Smooth muscle cell (in vitro differentiated cells): ENCODE data around the gene SMOC1. TPM values are rescaled to one million over a fixed set of nuclear protein-coding genes. Genes with fewer than 3 reads are reported as not detected.

Source experiments
- DNase-seq: peaks from one replicate; lab custom pipeline; 2025; ENCODE audit not compliant: unreplicated experiment; lab: John Stamatoyannopoulos, UW
- H2AFZ ChIP-seq: fragments of 200-600 bp; sonication (generic); 2 replicates; pipeline ENCODE4 v1.6.0; 2016; ENCODE audit warnings: antibody characterized with exemption, low read depth, mild to moderate bottlenecking
- H3F3A ChIP-seq: fragments of 200-600 bp; sonication (generic); 2 replicates; pipeline ENCODE4 v1.6.0; 2017; ENCODE audit warnings: antibody characterized with exemption, low read depth
- H3K27ac ChIP-seq: fragments of 200-600 bp; sonication (generic); 2 replicates; pipeline ENCODE4 v1.5.1; 2016; ENCODE audit warnings: low read depth, mild to moderate bottlenecking
- H3K27me3 ChIP-seq: fragments of 200-600 bp; sonication (generic); 2 replicates; pipeline ENCODE4 v1.6.1; 2016; ENCODE audit warnings: low read depth, mild to moderate bottlenecking
- H3K36me3 ChIP-seq: fragments of 200-600 bp; sonication (generic); 2 replicates; pipeline ENCODE4 v1.5.1; 2016; ENCODE audit warnings: low read depth
- H3K4me1 ChIP-seq: fragments of 200-600 bp; sonication (generic); 2 replicates; pipeline ENCODE4 v1.5.1; 2016; ENCODE audit warnings: low read depth
- H3K4me2 ChIP-seq: fragments of 200-600 bp; sonication (generic); 2 replicates; pipeline ENCODE4 v1.6.0; 2016; ENCODE audit warnings: mild to moderate bottlenecking
- H3K4me3 ChIP-seq: fragments of 200-600 bp; sonication (generic); 2 replicates; pipeline ENCODE4 v1.5.1; 2016; ENCODE audit warnings: mild to moderate bottlenecking
- H3K79me2 ChIP-seq: fragments of 200-600 bp; sonication (generic); 2 replicates; pipeline ENCODE4 v1.6.0; 2016; ENCODE audit warnings: low read depth, mild to moderate bottlenecking
- H3K9ac ChIP-seq: fragments of 200-600 bp; sonication (generic); 2 replicates; pipeline ENCODE4 v1.6.0; 2016; ENCODE audit warnings: low read depth
- H3K9me3 ChIP-seq: fragments of 200-600 bp; sonication (generic); replicated peaks from 2 replicates; pipeline ENCODE4 v1.5.1; 2016; ENCODE audit warnings: low read depth
- H4K20me1 ChIP-seq: fragments of 200-600 bp; sonication (generic); 2 replicates; pipeline ENCODE4 v1.6.0; 2016; ENCODE audit warnings: low read depth
- WGBS: methylation state at CpG from one replicate; pipeline ENCODE4 v1.1.7; 2016; ENCODE audit warnings: low lambda C conversion rate; 5-methylcytosine and 5-hydroxymethylcytosine counted together
- polyA plus RNA-seq: library from polyadenylated mRNA; unstranded; fragments of >200 nt; fragmentation: Nextera tagmentation; extraction: Ambion mirVana; gene quantifications from 2 replicates; pipeline ENCODE4 v1.2.1, GENCODE V29; 2016
- total RNA-seq: library from RNA; depleted of rRNA; stranded (reverse); fragments of >200 nt; gene quantifications from 2 replicates; pipeline ENCODE4 v1.2.3, GENCODE V29; 2014
- TF ChIP-seq, protein P1 (sequence below): fragments of 200-600 bp; sonication (generic); IDR thresholded peaks from 2 replicates; pipeline ENCODE4 v1.5.1; 2017; ENCODE audit warnings: borderline replicate concordance, mild to moderate bottlenecking, antibody characterized with exemption; ENCODE audit not compliant: insufficient read depth, poor library complexity, severe bottlenecking

The SMOC1 gene
- total and polyA plus RNA-seq, 2 experiments from 2014 or later: 1.6 to 6.3 TPM

DNA sequence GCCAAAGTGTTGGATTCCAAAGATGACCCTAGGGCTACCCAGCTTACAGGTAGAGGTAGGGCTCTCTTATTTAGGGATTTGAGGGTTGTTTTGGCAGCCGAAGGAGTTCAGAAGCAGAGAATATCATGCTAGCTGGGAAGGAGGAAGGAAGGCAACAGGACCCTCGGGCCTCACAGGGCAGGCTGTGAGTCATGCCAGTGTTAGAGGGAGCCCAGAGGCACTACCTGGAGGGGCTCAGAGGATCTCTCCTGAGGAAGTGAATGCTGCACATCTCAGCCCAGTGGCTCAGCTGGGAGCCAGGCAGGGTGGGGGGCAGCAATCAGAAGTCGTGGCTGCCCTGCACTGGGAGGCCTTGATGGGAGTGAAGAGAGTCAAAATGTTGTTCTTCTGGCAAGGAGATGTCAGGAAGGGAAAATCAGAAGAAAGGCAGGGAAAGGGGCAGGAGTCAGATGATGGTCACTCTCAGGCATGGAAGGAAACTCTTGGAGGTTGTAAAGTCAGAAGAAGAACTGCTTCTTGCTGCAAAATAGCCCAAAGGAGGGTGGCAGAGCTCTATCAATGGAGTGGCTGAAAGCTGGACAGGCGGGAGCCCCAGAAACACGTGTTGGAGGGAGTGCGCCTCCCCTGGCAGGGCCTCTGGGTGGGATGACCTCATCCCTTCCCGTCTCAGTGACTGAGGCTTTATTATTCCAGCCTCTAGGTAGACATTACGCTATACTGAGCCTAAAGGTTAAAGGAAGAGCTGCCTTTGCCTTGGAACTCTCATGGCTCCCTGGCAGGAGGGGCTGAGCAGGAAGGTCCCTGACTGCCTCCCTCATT lies 141.3 kb downstream of the SMOC1 start:
- 50% methylated on average over 8 of the region's 8 CpGs for WGBS
- Histone ChIP-seq H3K4me1 (no peaks in the 10 kb centered on the region), H3K9me3 (no peaks in the 10 kb centered on the region), H3K27ac (peak overlapping the region; percentile 11), H4K20me1 (no peaks in the 10 kb centered on the region), H3K9ac (no peak overlapping the region), H3K4me2 (peak overlapping the region; percentile 17), H3K79me2 (no peaks in the 10 kb centered on the region), H3K4me3 (no peak overlapping the region), H3K27me3 (no peaks in the 10 kb centered on the region), H3K36me3 (no peaks in the 10 kb centered on the region), H2AFZ (peak overlapping the region; percentile 58), H3F3A (no peaks in the 10 kb centered on the region)
- no peak for DNase-seq
- TF ChIP-seq, protein P1, sequence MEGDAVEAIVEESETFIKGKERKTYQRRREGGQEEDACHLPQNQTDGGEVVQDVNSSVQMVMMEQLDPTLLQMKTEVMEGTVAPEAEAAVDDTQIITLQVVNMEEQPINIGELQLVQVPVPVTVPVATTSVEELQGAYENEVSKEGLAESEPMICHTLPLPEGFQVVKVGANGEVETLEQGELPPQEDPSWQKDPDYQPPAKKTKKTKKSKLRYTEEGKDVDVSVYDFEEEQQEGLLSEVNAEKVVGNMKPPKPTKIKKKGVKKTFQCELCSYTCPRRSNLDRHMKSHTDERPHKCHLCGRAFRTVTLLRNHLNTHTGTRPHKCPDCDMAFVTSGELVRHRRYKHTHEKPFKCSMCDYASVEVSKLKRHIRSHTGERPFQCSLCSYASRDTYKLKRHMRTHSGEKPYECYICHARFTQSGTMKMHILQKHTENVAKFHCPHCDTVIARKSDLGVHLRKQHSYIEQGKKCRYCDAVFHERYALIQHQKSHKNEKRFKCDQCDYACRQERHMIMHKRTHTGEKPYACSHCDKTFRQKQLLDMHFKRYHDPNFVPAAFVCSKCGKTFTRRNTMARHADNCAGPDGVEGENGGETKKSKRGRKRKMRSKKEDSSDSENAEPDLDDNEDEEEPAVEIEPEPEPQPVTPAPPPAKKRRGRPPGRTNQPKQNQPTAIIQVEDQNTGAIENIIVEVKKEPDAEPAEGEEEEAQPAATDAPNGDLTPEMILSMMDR: no peak

DNA sequence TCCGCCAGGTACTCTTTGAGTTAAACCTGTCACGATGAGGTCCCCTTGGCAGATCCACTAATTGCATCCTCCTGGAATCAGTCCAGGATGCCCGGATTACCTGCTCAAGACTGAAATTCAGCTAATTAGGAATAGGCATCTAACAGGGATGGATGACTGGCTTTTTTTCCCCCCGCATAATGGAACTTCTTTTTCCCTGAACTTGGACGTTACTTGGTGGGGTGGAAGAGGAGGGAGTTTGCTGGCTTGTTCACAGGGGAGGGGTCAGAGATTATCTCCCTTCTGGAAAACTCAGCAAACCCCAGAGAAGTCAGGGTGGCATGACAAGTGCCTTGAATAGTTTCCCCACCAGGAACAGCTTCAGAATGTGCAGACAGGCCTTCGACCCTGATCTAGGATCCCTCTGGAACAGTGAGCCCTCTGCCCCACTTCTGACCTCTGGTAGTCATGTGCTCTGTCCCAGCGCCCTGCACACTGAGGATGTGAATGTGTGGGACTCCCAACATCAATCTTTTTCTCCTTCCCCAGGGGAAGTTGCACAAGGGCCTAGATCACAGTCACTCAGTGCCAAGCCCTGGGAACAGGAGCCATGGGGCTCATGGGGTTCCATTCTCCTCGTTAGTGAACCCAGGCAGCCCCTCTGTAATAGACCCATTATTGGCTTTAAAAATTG lies 142.5 kb downstream of the SMOC1 start:
- DNase-seq: no peak
- Histone ChIP-seq H4K20me1 (no peaks in the 10 kb centered on the region), H3K27ac (no peak overlapping the region), H3F3A (no peaks in the 10 kb centered on the region), H3K79me2 (no peaks in the 10 kb centered on the region), H3K4me2 (no peak overlapping the region), H3K9me3 (no peaks in the 10 kb centered on the region), H3K27me3 (no peaks in the 10 kb centered on the region), H3K4me1 (no peaks in the 10 kb centered on the region), H3K9ac (no peak overlapping the region), H3K36me3 (no peaks in the 10 kb centered on the region), H2AFZ (no peak overlapping the region), H3K4me3 (no peak overlapping the region)
- WGBS: 93% methylated on average over 8 of the region's 8 CpGs
- TF ChIP-seq, protein P1: no peak

DNA sequence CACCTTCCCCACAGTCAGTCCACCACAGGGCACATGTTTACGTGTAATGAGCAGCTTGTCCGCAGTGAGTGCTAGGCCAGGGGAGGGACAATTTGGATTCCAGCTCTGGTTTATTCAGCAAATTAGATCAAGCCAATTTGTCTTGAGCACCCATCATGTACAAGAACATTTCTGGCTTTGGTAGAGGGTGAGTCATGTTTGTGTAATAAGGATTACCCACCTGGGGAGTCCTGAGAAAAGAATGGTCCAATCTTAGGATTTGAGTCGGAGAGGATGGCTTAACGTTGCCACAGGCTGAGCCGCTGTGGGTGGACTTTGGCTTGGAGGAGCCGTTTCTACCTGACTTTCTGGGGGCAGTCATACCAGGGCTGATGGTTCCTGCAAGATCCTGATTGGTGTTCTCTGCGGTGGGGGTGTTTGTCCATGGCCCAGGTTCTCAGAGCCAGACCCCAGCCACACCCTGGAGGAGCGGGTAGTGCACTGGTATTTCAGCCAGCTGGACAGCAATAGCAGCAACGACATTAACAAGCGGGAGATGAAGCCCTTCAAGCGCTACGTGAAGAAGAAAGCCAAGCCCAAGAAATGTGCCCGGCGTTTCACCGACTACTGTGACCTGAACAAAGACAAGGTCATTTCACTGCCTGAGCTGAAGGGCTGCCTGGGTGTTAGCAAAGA lies 143.7 kb downstream of the SMOC1 start:
- no peaks in the 10 kb centered on the region for H3K9me3 ChIP-seq
- no peak overlapping the region for H3K4me2 ChIP-seq
- TF ChIP-seq, protein P1: no peak
- no peaks in the 10 kb centered on the region for H3K4me1 ChIP-seq
- H2AFZ ChIP-seq: no peak overlapping the region
- DNase-seq: no peak
- no peaks in the 10 kb centered on the region for H3K79me2 ChIP-seq
- no peaks in the 10 kb centered on the region for H3K27me3 ChIP-seq
- H3K27ac ChIP-seq: no peak overlapping the region
- no peaks in the 10 kb centered on the region for H3F3A ChIP-seq
- no peaks in the 10 kb centered on the region for H4K20me1 ChIP-seq
- H3K4me3 ChIP-seq: no peak overlapping the region
- H3K9ac ChIP-seq: no peak overlapping the region
- H3K36me3 ChIP-seq: no peaks in the 10 kb centered on the region
- 97% methylated on average over 15 of the region's 15 CpGs for WGBS
